Kidney (tissue), 14 donors: ENCODE measurements around the gene PTPRN. TPM values are rescaled to one million over a fixed set of nuclear protein-coding genes. Genes with fewer than 3 reads are reported as not detected.
"Not testable (repeated sequence)": the region's sequence is repeated elsewhere in the genome, so short reads cannot be mapped to it uniquely, and the experiment has no call there.

Source experiments
- DNase-seq, 5 donors: peaks; one replicate each; pipeline ENCODE4 v3.0.0-alpha.2; 2013 to 2020
- FAIRE-seq: peaks from 2 replicates; lab custom pipeline; 2012; peaks lifted over from hg19 to GRCh38; lab: Jason Lieb, UNC
- H3K27ac ChIP-seq, 2 donors: one replicate each; pipeline ENCODE4 v1.7.0; 2013; ENCODE audit warnings: low read depth in 2 of 2, low read length in 2 of 2, inconsistent platforms in 1 of 2
- H3K27me3 ChIP-seq: one replicate; pipeline ENCODE4 v1.7.1; 2013; ENCODE audit warnings: low read length, inconsistent platforms; ENCODE audit not compliant: control insufficient read depth, insufficient read depth
- H3K36me3 ChIP-seq, 3 donors: one replicate each; pipeline versions ENCODE4 v1.7.0 to v1.7.1; 2013; ENCODE audit warnings: low read length in 3 of 3, control low read depth in 1 of 3, inconsistent platforms in 1 of 3; ENCODE audit not compliant: insufficient read depth in 3 of 3, control insufficient read depth in 2 of 3
- H3K4me1 ChIP-seq, 3 donors: one replicate each; pipeline versions ENCODE4 v1.7.0 to v1.7.1; 2013; ENCODE audit warnings: low read length in 3 of 3, inconsistent platforms in 1 of 3, low read depth in 1 of 3; ENCODE audit not compliant: control insufficient read depth in 2 of 3, insufficient read depth in 2 of 3
- H3K4me3 ChIP-seq, 3 donors: one replicate each; pipeline versions ENCODE4 v1.7.0 to v1.8.1; 2013; ENCODE audit warnings: low read length in 3 of 3, control low read depth in 1 of 3, inconsistent platforms in 1 of 3
- H3K9ac ChIP-seq, 3 donors: one replicate each; pipeline versions ENCODE4 v1.7.0 to v1.7.1; 2013; ENCODE audit warnings: low read length in 3 of 3, control low read depth in 1 of 3, inconsistent platforms in 1 of 3
- H3K9me3 ChIP-seq, 3 donors: one replicate each; pipeline versions ENCODE4 v1.7.0 to v1.7.1; 2013; ENCODE audit warnings: low read length in 3 of 3, control low read depth in 1 of 3, inconsistent platforms in 1 of 3; ENCODE audit not compliant: control insufficient read depth in 2 of 3, insufficient read depth in 1 of 3
- CTCF ChIP-seq: IDR thresholded peaks from 3 replicates; pipeline ENCODE4 v1.5.1; 2012; ENCODE audit warnings: mild to moderate bottlenecking, moderate library complexity, borderline replicate concordance; ENCODE audit not compliant: insufficient read depth; ENCODE audit errors: extremely low read depth
- intact Hi-C: fragments of 100-400 bp; cut with DNase I; formaldehyde crosslinking; loops from one replicate; pipeline ENCODE4 v1.11.1; 2022
- polyA plus RNA-seq: library from polyadenylated mRNA; stranded (reverse); fragments of 350-450 nt; fragmentation: Illumina TruSeq; extraction: RNeasy Lipid Tissue Mini Kit (QIAGEN cat#74804); gene quantifications from one replicate; pipeline ENCODE4 v1.2.3, GENCODE V29; 2014; ENCODE audit warnings: low read depth, low replicate concordance; ENCODE audit not compliant: insufficient read depth
- total RNA-seq: library from RNA; stranded (reverse); fragmentation: NEBNext Ultra II Directional; extraction: Animal tissue kit (Norgen Biotek cat#: 25700); gene quantifications from one replicate; pipeline ENCODE4 v1.2.1, GENCODE V29; 2021
- donor health status: control.
- donor health status: control.
- donor health status: control.
- donor health status: control.
- donor health status: control.
- donor health status: DM: yes; HTN: yes; CAD: no.
- donor health status: Normal renal cell carcinoma (clear cell type).

Gene PTPRN
- total and polyA plus RNA-seq, 2 donors from 2014 or later, result not detected

GRCh38 chr2:219266232-219266631 is 43.0 kb downstream of the PTPRN start:
- H3K27ac ChIP-seq, result no peak overlapping the region
- no peak overlapping the region for H3K9ac ChIP-seq
- peak in 1 of 5 donors; percentile 46 for DNase-seq
- no peak for TF ChIP-seq CTCF
- no peaks in the 10 kb centered on the region for H3K9me3 ChIP-seq
- H3K27me3 ChIP-seq, result no peaks in the 10 kb centered on the region
- no peaks in the 10 kb centered on the region for H3K36me3 ChIP-seq
- no peak overlapping the region for H3K4me3 ChIP-seq
- intact Hi-C loops, result no loop called here
- H3K4me1 ChIP-seq, result peaks cover 0 to 5% (median 2%) of the 10 kb centered on the region in 3 donors
- FAIRE-seq, result no peak

- H3K9me3 ChIP-seq, result no peaks in the 10 kb centered on the region
- H3K4me1 ChIP-seq, result no peaks in the 10 kb centered on the region
- intact Hi-C loops, result no loop called here
- no peak overlapping the region for H3K9ac ChIP-seq
- H3K4me3 ChIP-seq, result no peak overlapping the region
- H3K27ac ChIP-seq, result no peak overlapping the region
- no peaks in the 10 kb centered on the region for H3K36me3 ChIP-seq
- no peak for TF ChIP-seq CTCF
- DNase-seq (peak in 1 of 5 donors; percentile 9), FAIRE-seq (no peak)
- H3K27me3 ChIP-seq, result no peaks in the 10 kb centered on the region
These were observed 48.0 kb downstream of the PTPRN start for GRCh38 chr2:219261024-219261855.

GRCh38 chr2:219258942-219259341 is 50.3 kb downstream of the PTPRN start:
- peaks cover 14% of the 10 kb centered on the region for H3K27me3 ChIP-seq
- DNase-seq, result peak in 1 of 5 donors; percentile 20
- H3K9ac ChIP-seq, H3K4me3 ChIP-seq, H3K4me1 ChIP-seq, H3K9me3 ChIP-seq, intact Hi-C loops, H3K27ac ChIP-seq, FAIRE-seq, H3K36me3 ChIP-seq: not testable (repeated sequence)

- peaks cover 0 to 34% (median 25%) of the 10 kb centered on the region in 3 donors for H3K4me1 ChIP-seq
- H3K4me3 ChIP-seq, result peak overlapping the region in 2 of 3 donors; percentile 81 to 93
- peaks cover 0 to 12% (median 3%) of the 10 kb centered on the region in 3 donors for H3K36me3 ChIP-seq
- TF ChIP-seq CTCF, result no peak
- H3K9me3 ChIP-seq, result no peaks in the 10 kb centered on the region
- H3K27me3 ChIP-seq, result peaks cover 15% of the 10 kb centered on the region
- H3K27ac ChIP-seq, result peak overlapping the region; percentile 85 to 87
- intact Hi-C loops, result no loop called here
- FAIRE-seq, result no peak
- H3K9ac ChIP-seq, result peak overlapping the region in 2 of 3 donors; percentile 51 to 68
- DNase-seq, result peak in 1 of 5 donors; percentile 39
These were observed 54.5 kb downstream of the PTPRN start for GRCh38 chr2:219254590-219255201.
